ENCODE data around the gene CPEB2.

GRCh38 chr4:14958436-14958835 is 43.8 kb upstream of the CPEB2 start:
- no peak for TF ChIP-seq EZH2 (IDR thresholded peaks at IDR 0.05; ENCODE audit: insufficient read depth, poor library complexity, severe bottlenecking)
- no peak for TF ChIP-seq EZH2phosphoT487 (IDR thresholded peaks at IDR 0.05; ENCODE audit: insufficient read depth, low read depth)
